Heart right ventricle (tissue), 16 donors: ENCODE results near the gene ELP6. TPM values are rescaled to one million over a fixed set of nuclear protein-coding genes. Genes with fewer than 3 reads are reported as not detected.
A peak's percentile ranks its signal among the peaks of the same experiment; 100 is the strongest.
"Not testable (repeated sequence)": the region's sequence is repeated elsewhere in the genome, so short reads cannot be mapped to it uniquely, and the experiment has no call there.

Experiments
- ATAC-seq, 8 donors: fragments of 200-7000 bp; cut with Tn5 transposase; one replicate each; pipeline ENCODE4 v1.9.1; 2020; ENCODE audit warnings: mild to moderate bottlenecking in 8 of 8, moderate library complexity in 8 of 8, moderate number of reproducible peaks in 1 of 8
- DNase-seq, 2 donors: peaks; one replicate each; pipeline ENCODE4 v3.0.0-alpha.2; 2020
- H3K27ac ChIP-seq, 10 donors: fragments of 200-600 bp; sonication (generic) in 2 of 10; one replicate each; pipeline versions ENCODE4 v1.5.0 to v1.8.0; 2020 to 2022; ENCODE audit warnings: mild to moderate bottlenecking in 3 of 10
- H3K27me3 ChIP-seq, 7 donors: fragments of 200-600 bp; one replicate each; pipeline ENCODE4 v1.8.0; 2021 to 2022; ENCODE audit warnings: mild to moderate bottlenecking in 2 of 7
- H3K36me3 ChIP-seq, 9 donors: fragments of 200-600 bp; sonication (generic) in 1 of 9; one replicate each; pipeline versions ENCODE4 v1.5.0 to v1.8.0; 2020 to 2022; ENCODE audit warnings: mild to moderate bottlenecking in 2 of 9
- H3K4me1 ChIP-seq, 9 donors: fragments of 200-600 bp; sonication (generic) in 1 of 9; one replicate each; pipeline versions ENCODE4 v1.5.0 to v1.8.0; 2020 to 2022; ENCODE audit warnings: mild to moderate bottlenecking in 4 of 9
- H3K4me3 ChIP-seq, 10 donors: fragments of 200-600 bp; sonication (generic) in 2 of 10; one replicate each; pipeline versions ENCODE4 v1.5.0 to v1.8.0; 2020 to 2022; ENCODE audit warnings: mild to moderate bottlenecking in 7 of 10, moderate library complexity in 2 of 10
- H3K9me3 ChIP-seq, 11 donors: fragments of 200-600 bp in 10 of 11; sonication (generic) in 2 of 11; one replicate each; pipeline versions ENCODE4 v1.5.0 to v1.8.0; 2013 to 2022; ENCODE audit warnings: mild to moderate bottlenecking in 2 of 11, control low read depth in 1 of 11, moderate library complexity in 1 of 11
- CTCF ChIP-seq, 9 donors: fragments of 200-600 bp; sonication (generic) in 2 of 9; IDR thresholded peaks; one replicate each; pipeline versions ENCODE4 v1.5.0 to v1.8.0; 2021 to 2022; ENCODE audit warnings: antibody characterized with exemption in 9 of 9, mild to moderate bottlenecking in 5 of 9, moderate library complexity in 1 of 9
- WGBS, 2 donors: extraction: QIAGEN DNeasy Blood & Tissue Kit; methylation state at CpG; one replicate each; pipeline ENCODE4 v1.1.7; 2013; ENCODE audit warnings: inconsistent platforms in 1 of 2; 5-methylcytosine and 5-hydroxymethylcytosine counted together
- intact Hi-C, 10 donors: fragments of 100-400 bp; cut with DNase I; formaldehyde crosslinking; loops; one replicate each; pipeline versions ENCODE4 v1.11.1 to v1.14.2; 2022
- polyA plus RNA-seq, 2 donors: library from polyadenylated mRNA; stranded (reverse); fragments of 200-250 nt; gene quantifications; one replicate each; pipeline ENCODE4 v1.2.3, GENCODE V29; 2013
- total RNA-seq, 10 donors: library from RNA; stranded (reverse); fragmentation: NEBNext Ultra II Directional in 3 of 10; extraction: Animal tissue kit (Norgen Biotek cat#: 25700) in 3 of 10; gene quantifications; one replicate each; pipeline versions ENCODE4 v1.2.1 to v1.2.4, GENCODE V29; 2021 to 2023
- donor health status: Arrhythmogenic right ventricular cardiomyopathy.
- donor health status: ischemic (EF 13 %, LVEDD 7.1; RV severe dilation, severe dysfunction).
- donor health status: healthy with polysubstance abuse.
- donor health status: DM: no; HTN: yes; CAD: no.
- donor health status: DM: no; HTN: no; CAD: no.
- donor health status: ischemic (EF 25% LVEDD 6.9; RV normal size, moderate dysfunction).
- donor health status: ischemic (EF 25% LVEDD 5.7; RV mildly dilated, moderate dysfunction).
- donor health status: healthy.
- donor health status: DM: yes; HTN: yes; CAD: no.
- donor health status: Ischemic cardiomyopathy.
- donor health status: ischemic (EF 35%, LVEDD 5.7; RV mildly dilated, moderate dysfunction).
- donor health status: nonischemic (EF 11% LVEDD 7.7; RV severe dilation, severe dysfunction).
- donor health status: DM: yes; HTN: yes; CAD: no.
- donor health status: PGD.
- donor health status: ischemic (EF 29% LVEDD 5.4; RV normal size, mild dysfunction).
- donor health status: nonischemic (EF 23%, LVEDD 6.1; RV moderate dilation, normal function).

ELP6 gene
- total and polyA plus RNA-seq, 12 donors: 16.5 to 31.3 (median 21.2) TPM

- peak within 1 kb of the TSS; percentile 62 to 93 (median 86) for H3K27ac ChIP-seq
- ATAC-seq: peak; percentile 96 to 99 (median 98)
- no peaks in the 10 kb centered on the region for H3K9me3 ChIP-seq
- WGBS, 2 donors: 2 to 4% methylated on average over 76 to 87 of the region's 88 CpGs
- TF ChIP-seq CTCF (IDR thresholded peaks at IDR 0.05): peak; percentile 85 to 98 (median 96)
- H3K4me3 ChIP-seq: peak within 1 kb of the TSS; percentile 84 to 98 (median 94)
- intact Hi-C loops: loop anchor here in 9 of 10 donors (1.0 to 5.0 kb wide), 5 partner anchors 33 to 55 kb away; no protein-coding TSS in a partner anchor
- no peaks in the 10 kb centered on the region for H3K27me3 ChIP-seq
- peak; percentile 92 to 93 for DNase-seq
- H3K4me1 ChIP-seq: peaks cover 7 to 32% (median 20%) of the 10 kb centered on the region in 9 donors
- H3K36me3 ChIP-seq: no peaks in the 10 kb centered on the region
These were observed 37.8 kb downstream of the ELP6 start, which contains the start of gene SCAP for GRCh38 chr3:47475570-47476329. TSS of gene SCAP (minus strand) at chr3:47475941. CDS start at chr3:47442993, 32,948 bp downstream.

GRCh38 chr3:47475029-47475569 is 38.4 kb downstream of the ELP6 start:
- no peak for ATAC-seq

GRCh38 chr3:47473391-47473790 is 40.1 kb downstream of the ELP6 start:
- intact Hi-C loops: no loop called here
- peaks cover 0 to 1% (median 0%) of the 10 kb centered on the region in 11 donors for H3K9me3 ChIP-seq
- no peaks in the 10 kb centered on the region for H3K36me3 ChIP-seq
- WGBS, 2 donors: 56 to 59% methylated on average over 3 of the region's 3 CpGs
- H3K27ac ChIP-seq: no peak overlapping the region
- ATAC-seq: no peak
- peaks cover 7 to 32% (median 20%) of the 10 kb centered on the region in 9 donors for H3K4me1 ChIP-seq
- TF ChIP-seq CTCF (IDR thresholded peaks at IDR 0.05): no peak
- no peaks in the 10 kb centered on the region for H3K27me3 ChIP-seq
- no peak for DNase-seq
- no peak overlapping the region for H3K4me3 ChIP-seq

More at GRCh38 chr3:47475029-47475569, 38.4 kb downstream of the ELP6 start:
- Histone ChIP-seq H3K27me3 (no peaks in the 10 kb centered on the region), H3K36me3 (no peaks in the 10 kb centered on the region), H3K4me3 (peak overlapping the region; percentile 84 to 98 (median 94)), H3K9me3 (no peaks in the 10 kb centered on the region), H3K4me1 (peaks cover 7 to 32% (median 20%) of the 10 kb centered on the region in 9 donors), H3K27ac (peak overlapping the region; percentile 62 to 93 (median 86))
- 1 to 3% methylated on average over 24 of the region's 24 CpGs for WGBS, 2 donors
- intact Hi-C loops: loop anchor here in 7 of 10 donors (2.0 to 5.0 kb wide), 4 partner anchors 33 to 54 kb away; no protein-coding TSS in a partner anchor
- DNase-seq: no peak
- no peak for TF ChIP-seq CTCF (IDR thresholded peaks at IDR 0.05)

- Histone ChIP-seq H3K27ac (no peak overlapping the region), H3K4me1 (peaks cover 1 to 30% (median 7%) of the 10 kb centered on the region in 9 donors), H3K36me3 (no peaks in the 10 kb centered on the region), H3K9me3 (peaks cover 0 to 8% (median 0%) of the 10 kb centered on the region in 11 donors), H3K4me3 (no peak overlapping the region), H3K27me3 (no peaks in the 10 kb centered on the region)
- no peak for ATAC-seq
- WGBS, 2 donors: 74 to 92% methylated on average over 3 of the region's 3 CpGs
- DNase-seq: no peak
- intact Hi-C loops: no loop called here
- TF ChIP-seq CTCF (IDR thresholded peaks at IDR 0.05): no peak
These were observed 43.9 kb downstream of the ELP6 start for GRCh38 chr3:47469616-47470015.

- H3K36me3 ChIP-seq, ATAC-seq, H3K9me3 ChIP-seq, H3K27ac ChIP-seq, intact Hi-C loops, H3K4me3 ChIP-seq, H3K27me3 ChIP-seq, DNase-seq: not testable (repeated sequence)
- 96 to 100% methylated on average over 1 of the region's 1 CpG for WGBS, 2 donors
- peaks cover 0 to 31% (median 1%) of the 10 kb centered on the region in 9 donors for H3K4me1 ChIP-seq
These were observed 45.2 kb downstream of the ELP6 start for GRCh38 chr3:47468315-47468714.
